Measurements from ENCODE around the gene GPX2.

DNA sequence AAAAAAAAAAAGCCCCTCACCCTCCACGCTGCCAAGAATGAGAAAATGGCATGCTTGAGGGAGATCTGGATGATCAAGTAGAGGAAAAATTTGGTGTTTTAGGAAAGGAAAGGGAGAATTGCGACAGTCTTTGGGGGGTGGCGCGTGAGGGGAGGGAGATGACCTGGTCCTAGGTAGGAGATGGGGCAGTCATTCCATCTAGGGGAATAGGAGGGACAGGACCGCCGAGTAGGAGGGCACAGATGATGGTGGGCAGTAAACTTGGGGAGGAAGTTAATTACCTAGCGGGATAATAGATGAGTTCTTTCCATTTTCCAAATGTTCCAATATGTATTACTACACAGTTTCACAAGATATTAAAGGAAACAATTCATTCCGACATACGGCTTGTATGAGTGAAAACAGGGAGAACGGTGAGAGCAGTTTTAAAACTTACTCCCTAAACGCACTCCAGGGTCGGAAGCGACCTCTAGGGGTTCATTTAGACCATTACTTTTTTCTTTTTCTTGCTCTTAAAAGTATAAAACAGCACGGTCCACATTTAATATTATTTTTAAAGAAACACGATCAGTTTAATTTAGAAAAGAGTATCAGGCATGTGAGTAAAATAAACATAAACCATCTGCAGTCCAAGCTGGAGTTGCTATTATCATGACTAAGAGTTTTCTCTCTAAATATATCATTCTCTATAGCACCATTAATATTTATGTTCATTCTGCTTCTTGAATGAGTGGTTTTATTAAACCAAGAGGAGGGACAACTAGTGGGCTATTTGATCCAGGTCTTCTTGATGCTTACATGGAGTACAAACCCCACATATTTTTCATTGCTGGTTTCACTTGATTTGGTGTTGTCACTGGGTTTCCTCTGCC, 41.1 kb upstream of the GPX2 start:
- TF ChIP-seq CTCF (conservative IDR thresholded peaks at IDR 0.05): peak; percentile 94
- no peak for TF ChIP-seq EZH2 (IDR thresholded peaks at IDR 0.05; ENCODE audit: low read depth)
